HepG2 (cell line): ENCODE data around the gene PTPRN. TPM values are rescaled to one million over a fixed set of nuclear protein-coding genes. Genes with fewer than 3 reads are reported as not detected.

Experiments
- BORCS8-MEF2B ChIP-seq: sonication (generic); formaldehyde crosslinking; IDR thresholded peaks from 2 replicates; pipeline ENCODE4 v1.8.0; 2022; ENCODE audit warnings: mild to moderate bottlenecking, missing genetic modification reagents
- DNMT3B ChIP-seq: conservative IDR thresholded peaks from 2 replicates; pipeline ENCODE4 v1.6.1; 2016; ENCODE audit warnings: missing biosample characterization, control low read depth
- E2F5 ChIP-seq: sonication (generic); formaldehyde crosslinking; conservative IDR thresholded peaks from 2 replicates; pipeline ENCODE4 v1.4.0; 2020; ENCODE audit warnings: missing genetic modification reagents
- HNRNPH1 ChIP-seq: fragments of 200-400 bp; formaldehyde crosslinking; optimal IDR thresholded peaks from 2 replicates; pipeline ENCODE3; 2017; ENCODE audit warnings: mild to moderate bottlenecking, low read depth, low read length
- HOXA3 ChIP-seq: sonication (generic); formaldehyde crosslinking; IDR thresholded peaks from 2 replicates; pipeline ENCODE4 v1.5.0; 2020; ENCODE audit warnings: missing genetic modification reagents
- MBD4 ChIP-seq: IDR thresholded peaks from 2 replicates; pipeline ENCODE4 v1.6.1; 2012; ENCODE audit warnings: low read length, inconsistent platforms, borderline replicate concordance
- MIER3 ChIP-seq: IDR thresholded peaks from 2 replicates; pipeline ENCODE4 v1.6.1; 2016; ENCODE audit warnings: missing compliant biosample characterization, borderline replicate concordance
- MXI1 ChIP-seq: IDR thresholded peaks from 3 replicates; pipeline ENCODE4 v1.6.1; 2012; ENCODE audit warnings: low read depth, low read length, inconsistent platforms, borderline replicate concordance
- NPAS2 ChIP-seq: sonication (generic); formaldehyde crosslinking; IDR thresholded peaks from 2 replicates; pipeline ENCODE4 v1.8.0; 2022; ENCODE audit warnings: mild to moderate bottlenecking, missing genetic modification reagents, borderline replicate concordance
- NR2F2 ChIP-seq: IDR thresholded peaks from 2 replicates; pipeline ENCODE4 v1.6.1; 2012; ENCODE audit warnings: low read depth, inconsistent platforms, borderline replicate concordance
- SMAD1 ChIP-seq: sonication (generic); formaldehyde crosslinking; IDR thresholded peaks from 2 replicates; pipeline ENCODE4 v1.4.0; 2020; ENCODE audit warnings: missing genetic modification reagents, low read depth, mild to moderate bottlenecking, borderline replicate concordance
- SYNCRIP ChIP-seq: fragments of 200-400 bp; formaldehyde crosslinking; IDR thresholded peaks from 2 replicates; pipeline ENCODE4 v1.6.1; 2018; ENCODE audit warnings: mild to moderate bottlenecking, low read depth, low read length; ENCODE audit not compliant: insufficient read depth
- TMF1 ChIP-seq: sonication (generic); formaldehyde crosslinking; IDR thresholded peaks from 2 replicates; pipeline ENCODE4 v1.8.1; 2022; ENCODE audit warnings: low read depth, missing genetic modification reagents
- ZNF124 ChIP-seq: sonication (generic); formaldehyde crosslinking; IDR thresholded peaks from 2 replicates; pipeline ENCODE4 v1.4.0; 2020; ENCODE audit warnings: missing genetic modification reagents
- ZNF512 ChIP-seq: sonication (generic); formaldehyde crosslinking; IDR thresholded peaks from 2 replicates; pipeline ENCODE4 v1.4.0; 2020; ENCODE audit warnings: mild to moderate bottlenecking, missing genetic modification reagents
- ZNF570 ChIP-seq: sonication (generic); formaldehyde crosslinking; IDR thresholded peaks from 2 replicates; pipeline ENCODE4 v1.4.0; 2020; ENCODE audit warnings: mild to moderate bottlenecking, missing genetic modification reagents, borderline replicate concordance
- ZNF574 ChIP-seq: sonication (generic); formaldehyde crosslinking; IDR thresholded peaks from 2 replicates; pipeline ENCODE4 v1.4.0; 2020; ENCODE audit warnings: missing genetic modification reagents
- ZNF580 ChIP-seq: IDR thresholded peaks from 2 replicates; pipeline ENCODE4 v1.6.1; 2016; ENCODE audit warnings: low read depth, borderline replicate concordance
- ZNF691 ChIP-seq: sonication (generic); formaldehyde crosslinking; IDR thresholded peaks from 2 replicates; pipeline ENCODE4 v1.4.0; 2020; ENCODE audit warnings: missing genetic modification reagents, low read depth, mild to moderate bottlenecking, borderline replicate concordance
- ZNF737 ChIP-seq: sonication (generic); formaldehyde crosslinking; IDR thresholded peaks from 2 replicates; pipeline ENCODE4 v1.5.0; 2020; ENCODE audit warnings: missing genetic modification reagents, mild to moderate bottlenecking, borderline replicate concordance
- ZNF747 ChIP-seq: sonication (generic); formaldehyde crosslinking; IDR thresholded peaks from 2 replicates; pipeline ENCODE4 v1.8.1; 2023; ENCODE audit warnings: missing genetic modification reagents, mild to moderate bottlenecking, borderline replicate concordance
- ZNF75D ChIP-seq: sonication (generic); formaldehyde crosslinking; IDR thresholded peaks from 2 replicates; pipeline ENCODE4 v1.8.1; 2023; ENCODE audit warnings: missing genetic modification reagents, mild to moderate bottlenecking, borderline replicate concordance
- ZNF773 ChIP-seq: sonication (generic); formaldehyde crosslinking; IDR thresholded peaks from 2 replicates; pipeline ENCODE4 v1.4.0; 2020; ENCODE audit warnings: missing genetic modification reagents, borderline replicate concordance
- ZSCAN31 ChIP-seq: sonication (generic); formaldehyde crosslinking; IDR thresholded peaks from 2 replicates; pipeline ENCODE4 v1.5.0; 2020; ENCODE audit warnings: low read depth, mild to moderate bottlenecking, missing genetic modification reagents
- polyA plus RNA-seq, 8 experiments: library from polyadenylated mRNA; depleted of rRNA in 3 of 8; stranded (reverse) in 7 of 8; unstranded in 1 of 8; fragments of >200 nt; fragmentation: Illumina TruSeq in 4 of 8; extraction: Trizol in 4 of 8; gene quantifications; 2 replicates each; pipeline versions ENCODE4 v1.2.1 to v1.2.3, GENCODE V29; 2011 to 2016; ENCODE audit warnings: low read depth in 4 of 8, missing spikeins in 1 of 8, mixed read lengths in 1 of 8; ENCODE audit not compliant: insufficient read depth in 1 of 8
- total RNA-seq, 5 experiments: library from RNA; depleted of rRNA; stranded (reverse); fragments of >200 nt; fragmentation: Illumina TruSeq; extraction: Trizol; gene quantifications; 2 replicates each; pipeline ENCODE4 v1.2.3, GENCODE V29; 2016; ENCODE audit warnings: low read depth in 1 of 5

PTPRN gene
- total and polyA plus RNA-seq, 2 of the 13 experiments (the other 11 are each of a cell fraction or from before 2014, with no cell fraction given), result 0.26 TPM; not detected in 1

- TF ChIP-seq DNMT3B, result no peak
- no peak for TF ChIP-seq NR2F2
- TF ChIP-seq HOXA3 (CRISPR knock-in tag), result peak; percentile 24; the same call in 1 of the 2 replicates
- peak; percentile 37; the same call in 1 of the 2 replicates for TF ChIP-seq ZNF691 (CRISPR knock-in tag)
- TF ChIP-seq ZSCAN31 (CRISPR knock-in tag), result no peak
- 0 out of 2 replicates have a peak, but pooled peaks have one; percentile 5 for TF ChIP-seq MIER3 (CRISPR knock-in tag)
- TF ChIP-seq ZNF124 (CRISPR knock-in tag), result no peak
- TF ChIP-seq ZNF737 (CRISPR knock-in tag), result no peak
- 0 out of 2 replicates have a peak, but pooled peaks have one; percentile 20 for TF ChIP-seq SMAD1 (CRISPR knock-in tag)
- no peak for TF ChIP-seq ZNF75D (CRISPR knock-in tag)
- no peak for TF ChIP-seq TMF1 (CRISPR knock-in tag)
- TF ChIP-seq E2F5, result no peak
- TF ChIP-seq ZNF574 (CRISPR knock-in tag), result 0 out of 2 replicates have a peak, but pooled peaks have one; percentile 26
- TF ChIP-seq ZNF580 (CRISPR knock-in tag), result no peak
- no peak for TF ChIP-seq ZNF773
- TF ChIP-seq BORCS8-MEF2B (CRISPR knock-in tag), result peak; percentile 14; the same call in 1 of the 2 replicates
- no peak for TF ChIP-seq SYNCRIP
- TF ChIP-seq ZNF747, result no peak
- no peak for TF ChIP-seq ZNF512
- TF ChIP-seq MXI1, result peak; percentile 66; the same call in 1 of the 3 replicates
- no peak for TF ChIP-seq ZNF570 (CRISPR knock-in tag)
- no peak for TF ChIP-seq MBD4
- TF ChIP-seq HNRNPH1, result no peak
- no peak for TF ChIP-seq NPAS2 (CRISPR knock-in tag)
These were observed 39.7 kb downstream of the PTPRN start (continued) for GRCh38 chr2:219269362-219270054.
